ENCODE measurements around the gene TMC1.
"Not testable (repeated sequence)": the region's sequence is repeated elsewhere in the genome, so short reads cannot be mapped to it uniquely, and the experiment has no call there.

Gene TMC1

DNA sequence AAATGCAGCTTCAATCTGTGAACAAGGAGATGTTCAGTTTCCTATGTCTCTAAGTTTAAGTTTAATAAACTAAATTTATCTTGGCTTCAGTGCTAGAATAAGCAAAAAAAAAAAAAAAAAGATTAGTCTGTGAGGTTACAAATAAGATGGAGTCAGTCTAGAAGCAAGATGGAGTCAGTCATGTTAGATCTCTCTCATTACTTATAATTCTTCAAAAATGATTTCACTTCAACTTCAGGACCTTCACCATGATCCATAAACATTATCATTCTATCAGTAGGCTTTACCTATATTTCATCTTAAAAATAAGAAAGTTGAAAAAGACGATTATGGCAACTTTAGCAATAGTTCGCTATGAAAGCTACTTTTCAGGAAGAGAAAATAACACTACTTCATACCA lies 30.2 kb upstream of the TMC1 start:
- Mint-ChIP-seq H3K36me3 (no peaks in the 10 kb centered on the region), H3K27me3 (peaks cover 9% of the 10 kb centered on the region), H3K9me3 (no peaks in the 10 kb centered on the region), H3K4me3 (no peak overlapping the region), H3K4me1 (no peaks in the 10 kb centered on the region), H3K27ac (no peak overlapping the region)
- CTCF ChIA-PET: interaction anchor here (0.6 kb wide), 1 partner anchor 201 kb away, joined by 3 read pairs; no protein-coding TSS in a partner anchor
- no peak for DNase-seq

- CTCF ChIA-PET: no interaction called here
- Mint-ChIP-seq H3K27me3 (peaks cover 13% of the 10 kb centered on the region), H3K9me3 (no peaks in the 10 kb centered on the region), H3K4me1 (no peaks in the 10 kb centered on the region), H3K4me3 (no peak overlapping the region), H3K27ac (no peak overlapping the region), H3K36me3 (no peaks in the 10 kb centered on the region)
- no peak for DNase-seq
These were observed 27.4 kb upstream of the TMC1 start for GRCh38 chr9:72494051-72494450.

DNA sequence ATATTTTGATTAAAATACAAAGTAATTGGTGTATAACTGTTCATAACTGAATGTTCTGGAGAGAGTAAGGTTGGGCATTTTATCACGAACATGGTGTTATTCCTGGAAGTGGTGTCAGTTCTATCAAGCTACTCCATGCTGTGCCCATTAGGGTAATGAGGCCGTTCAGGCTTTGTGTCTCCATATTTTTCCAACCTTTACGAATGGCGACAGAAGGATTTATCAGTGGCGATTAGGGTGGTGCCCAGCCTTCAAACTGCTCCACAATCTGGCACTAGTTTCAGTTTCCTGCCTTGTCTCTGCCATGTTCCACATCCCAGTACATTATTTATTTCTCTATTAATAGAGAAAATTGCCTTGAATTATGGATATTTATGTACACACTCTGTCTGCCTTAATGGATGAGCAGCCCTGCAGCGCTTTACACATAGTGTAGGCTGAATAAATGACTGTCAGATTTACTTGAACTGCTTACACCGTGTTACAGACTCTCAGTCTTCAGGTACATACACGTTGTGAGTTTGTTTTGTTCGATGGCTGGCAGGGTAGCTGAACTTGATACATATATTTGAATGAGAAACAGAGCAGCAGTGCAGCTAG lies 23.9 kb upstream of the TMC1 start:
- Mint-ChIP-seq H3K36me3 (no peaks in the 10 kb centered on the region), H3K4me3 (no peak overlapping the region), H3K27me3 (peaks cover 6% of the 10 kb centered on the region), H3K27ac (no peak overlapping the region), H3K9me3 (no peaks in the 10 kb centered on the region), H3K4me1 (no peaks in the 10 kb centered on the region)
- CTCF ChIA-PET: no interaction called here
- no peak for DNase-seq

- Mint-ChIP-seq H3K4me1 (peaks cover 7% of the 10 kb centered on the region), H3K36me3 (no peaks in the 10 kb centered on the region), H3K27ac (no peak overlapping the region), H3K27me3 (peaks cover 3% of the 10 kb centered on the region), H3K4me3 (no peak overlapping the region), H3K9me3 (no peaks in the 10 kb centered on the region)
- CTCF ChIA-PET: no interaction called here
- DNase-seq: no peak
These were observed 14.8 kb upstream of the TMC1 start for GRCh38 chr9:72506615-72507014.

DNA sequence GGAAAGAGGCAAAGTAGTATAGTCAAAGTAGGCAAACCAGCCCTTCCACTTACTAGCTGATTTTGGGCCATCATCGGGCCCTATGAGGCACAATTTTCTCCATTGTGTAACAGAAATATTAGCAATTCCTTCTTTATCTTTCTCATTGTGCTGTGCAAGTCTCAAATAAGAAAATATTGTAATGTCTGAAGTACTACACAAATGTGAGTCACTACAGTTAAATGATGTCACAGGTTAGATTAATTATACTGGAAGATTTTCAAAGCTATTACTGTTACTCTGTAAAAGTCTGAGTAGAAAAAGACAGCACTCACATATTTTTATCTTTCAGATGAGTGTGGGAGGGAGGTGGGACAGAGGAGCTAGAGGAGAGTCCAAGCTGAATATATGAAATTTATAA lies 12.4 kb upstream of the TMC1 start:
- no peak for DNase-seq
- peaks cover 3% of the 10 kb centered on the region for H3K27me3 Mint-ChIP-seq
- no peak overlapping the region for H3K4me3 Mint-ChIP-seq
- no peak overlapping the region for H3K27ac Mint-ChIP-seq
- H3K36me3 Mint-ChIP-seq: no peaks in the 10 kb centered on the region
- CTCF ChIA-PET: interaction anchor here (0.9 to 1.0 kb wide), 2 partner anchors 18 to 83 kb away, joined by 3 read pairs; no protein-coding TSS in a partner anchor
- H3K4me1 Mint-ChIP-seq: peaks cover 7% of the 10 kb centered on the region
- no peaks in the 10 kb centered on the region for H3K9me3 Mint-ChIP-seq

GRCh38 chr9:72509635-72510034 lies 11.8 kb upstream of the TMC1 start:
- Mint-ChIP-seq H3K4me3 (no peak overlapping the region), H3K4me1 (peaks cover 7% of the 10 kb centered on the region), H3K36me3 (no peaks in the 10 kb centered on the region), H3K27me3 (peaks cover under 1% of the 10 kb centered on the region), H3K9me3 (no peaks in the 10 kb centered on the region), H3K27ac (no peak overlapping the region)
- DNase-seq: no peak
- CTCF ChIA-PET: interaction anchor here (0.7 to 1.0 kb wide), 2 partner anchors 83 to 137 kb away, joined by 3 read pairs; no protein-coding TSS in a partner anchor

GRCh38 chr9:72521011-72521410 lies 397 bp upstream of the TMC1 start:
- DNase-seq, H3K4me3 Mint-ChIP-seq, H3K36me3 Mint-ChIP-seq, H3K27ac Mint-ChIP-seq, H3K4me1 Mint-ChIP-seq, H3K27me3 Mint-ChIP-seq, CTCF ChIA-PET, H3K9me3 Mint-ChIP-seq: not testable (repeated sequence)

GRCh38 chr9:72524820-72525540 lies 3.6 kb downstream of the TMC1 start:
- no peak overlapping the region for H3K4me3 Mint-ChIP-seq
- no peak overlapping the region for H3K27ac Mint-ChIP-seq
- no peak for DNase-seq
- no peaks in the 10 kb centered on the region for H3K27me3 Mint-ChIP-seq
- CTCF ChIA-PET: no interaction called here
- peaks cover 36% of the 10 kb centered on the region for H3K4me1 Mint-ChIP-seq
- no peaks in the 10 kb centered on the region for H3K9me3 Mint-ChIP-seq
- no peaks in the 10 kb centered on the region for H3K36me3 Mint-ChIP-seq

DNA sequence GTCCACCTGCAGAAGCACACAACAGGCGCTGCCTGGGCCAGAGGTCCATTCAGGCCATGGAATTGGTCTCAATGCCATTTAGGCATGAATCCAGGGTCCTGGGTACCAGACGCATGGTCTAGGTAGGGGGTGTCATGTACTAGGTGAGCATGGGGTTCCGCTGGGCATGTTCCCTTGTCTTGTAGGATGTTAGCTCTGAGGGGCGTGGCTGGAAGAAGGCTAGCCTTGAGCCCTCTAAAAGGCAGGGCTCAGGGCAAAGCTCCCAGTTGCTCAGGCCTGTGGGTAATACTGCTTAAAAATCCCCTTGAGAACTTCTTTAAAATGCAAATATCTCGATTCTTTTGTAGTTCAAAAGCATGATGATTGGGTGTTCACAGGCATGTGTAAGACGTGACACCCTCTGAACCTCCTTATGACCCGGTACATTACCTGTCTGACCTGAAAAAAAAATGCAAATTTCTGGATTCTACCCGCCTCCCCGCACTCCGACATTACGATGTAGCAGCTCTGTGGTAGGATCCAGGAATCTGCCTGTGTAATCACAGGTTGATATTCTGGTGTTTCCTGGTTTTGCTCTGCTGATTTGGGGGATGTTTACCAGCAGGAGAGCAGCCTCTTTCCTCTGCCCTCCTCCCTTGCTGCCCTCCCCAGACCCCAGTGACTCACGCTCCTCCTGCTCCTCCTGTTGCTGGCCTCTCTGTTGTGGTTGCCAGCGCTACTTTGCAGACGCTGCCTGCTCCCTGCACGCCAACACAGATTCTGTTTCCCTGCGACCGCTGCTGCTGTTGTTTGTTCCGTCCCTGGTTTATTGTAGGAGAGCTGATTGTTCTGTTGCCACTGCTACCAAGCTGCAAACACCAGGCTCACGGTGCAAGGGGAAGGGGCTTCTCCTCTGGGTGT lies 5.7 kb downstream of the TMC1 start:
- H3K36me3 Mint-ChIP-seq: peaks cover 2% of the 10 kb centered on the region
- peaks cover 2% of the 10 kb centered on the region for H3K9me3 Mint-ChIP-seq
- DNase-seq: peak; percentile 85
- no peaks in the 10 kb centered on the region for H3K27me3 Mint-ChIP-seq
- CTCF ChIA-PET: interaction anchor here (0.7 to 1.4 kb wide), 4 partner anchors 18 to 65 kb away, joined by 3 read pairs; no protein-coding TSS in a partner anchor
- H3K4me1 Mint-ChIP-seq: peaks cover 38% of the 10 kb centered on the region
- peak overlapping the region; percentile 57 for H3K4me3 Mint-ChIP-seq
- H3K27ac Mint-ChIP-seq: peak overlapping the region; percentile 87

- Mint-ChIP-seq H3K27me3 (no peaks in the 10 kb centered on the region), H3K4me3 (peak overlapping the region; percentile 57), H3K36me3 (peaks cover 2% of the 10 kb centered on the region), H3K27ac (peak overlapping the region; percentile 87), H3K9me3 (peaks cover 2% of the 10 kb centered on the region), H3K4me1 (peaks cover 38% of the 10 kb centered on the region)
- CTCF ChIA-PET: interaction anchor here (1.0 to 1.4 kb wide), 3 partner anchors 19 to 64 kb away, joined by 3 read pairs; no protein-coding TSS in a partner anchor
- DNase-seq: no peak
These were observed 6.4 kb downstream of the TMC1 start for GRCh38 chr9:72527801-72528195.

DNA sequence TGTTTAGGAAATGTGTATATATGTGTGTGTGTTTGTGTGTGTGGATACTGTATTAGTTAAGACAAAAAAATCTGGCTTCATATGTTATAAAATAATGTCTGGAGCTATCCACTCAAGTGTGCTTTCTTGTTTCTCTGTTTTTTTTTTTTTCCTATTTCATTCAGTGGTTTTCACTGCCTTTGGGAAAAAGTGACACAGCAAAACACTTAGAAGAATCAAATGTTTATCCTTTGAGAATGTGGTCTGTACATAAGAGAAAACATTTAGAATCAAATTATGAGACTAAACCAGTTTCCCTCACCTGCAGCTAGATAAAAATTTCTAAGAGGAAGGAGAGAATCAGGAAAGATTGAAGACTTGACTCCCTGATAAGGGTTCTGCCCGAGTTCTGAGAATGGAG lies 8.1 kb downstream of the TMC1 start:
- no peak for DNase-seq

DNA sequence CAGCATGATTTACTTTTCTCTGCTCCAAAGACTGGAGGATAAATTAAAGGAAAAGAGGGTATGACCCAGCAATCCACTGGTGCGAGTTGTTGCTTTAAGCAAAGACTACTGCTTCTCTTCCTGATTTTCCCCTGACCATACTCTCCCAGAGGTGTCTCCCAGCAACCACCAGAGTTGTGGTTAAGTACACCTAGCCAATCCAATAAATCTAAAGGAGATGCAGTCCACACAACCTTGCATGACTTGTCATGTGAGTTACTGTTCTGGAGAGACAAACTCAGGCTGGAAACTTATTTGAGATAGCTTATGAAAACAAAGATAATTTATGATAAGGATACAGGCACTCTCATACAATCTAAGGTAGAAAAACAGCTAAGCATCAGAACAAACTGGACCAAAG lies 11.9 kb downstream of the TMC1 start:
- peaks cover 2% of the 10 kb centered on the region for H3K9me3 Mint-ChIP-seq
- peaks cover 9% of the 10 kb centered on the region for H3K4me1 Mint-ChIP-seq
- CTCF ChIA-PET: no interaction called here

More for the DNA sequence above, 8.1 kb downstream of the TMC1 start:
- peaks cover 2% of the 10 kb centered on the region for H3K36me3 Mint-ChIP-seq
- CTCF ChIA-PET: interaction anchor here (0.6 kb wide), 1 partner anchor 10 kb away, joined by 3 read pairs; no protein-coding TSS in a partner anchor
- no peak overlapping the region for H3K4me3 Mint-ChIP-seq
- no peak overlapping the region for H3K27ac Mint-ChIP-seq
- H3K9me3 Mint-ChIP-seq: peaks cover 2% of the 10 kb centered on the region
- H3K27me3 Mint-ChIP-seq: no peaks in the 10 kb centered on the region
- peaks cover 38% of the 10 kb centered on the region for H3K4me1 Mint-ChIP-seq

GRCh38 chr9:72534931-72535330 lies 13.5 kb downstream of the TMC1 start:
- DNase-seq: no peak
- H3K27ac Mint-ChIP-seq: no peak overlapping the region
- peaks cover 2% of the 10 kb centered on the region for H3K36me3 Mint-ChIP-seq
- CTCF ChIA-PET: no interaction called here
- no peaks in the 10 kb centered on the region for H3K27me3 Mint-ChIP-seq
- no peak overlapping the region for H3K4me3 Mint-ChIP-seq
- peaks cover 2% of the 10 kb centered on the region for H3K4me1 Mint-ChIP-seq
- peaks cover 2% of the 10 kb centered on the region for H3K9me3 Mint-ChIP-seq

More for the DNA sequence above, 11.9 kb downstream of the TMC1 start:
- Mint-ChIP-seq H3K4me3 (no peak overlapping the region), H3K27ac (no peak overlapping the region), H3K36me3 (peaks cover 2% of the 10 kb centered on the region), H3K27me3 (no peaks in the 10 kb centered on the region)
- DNase-seq: no peak

DNA sequence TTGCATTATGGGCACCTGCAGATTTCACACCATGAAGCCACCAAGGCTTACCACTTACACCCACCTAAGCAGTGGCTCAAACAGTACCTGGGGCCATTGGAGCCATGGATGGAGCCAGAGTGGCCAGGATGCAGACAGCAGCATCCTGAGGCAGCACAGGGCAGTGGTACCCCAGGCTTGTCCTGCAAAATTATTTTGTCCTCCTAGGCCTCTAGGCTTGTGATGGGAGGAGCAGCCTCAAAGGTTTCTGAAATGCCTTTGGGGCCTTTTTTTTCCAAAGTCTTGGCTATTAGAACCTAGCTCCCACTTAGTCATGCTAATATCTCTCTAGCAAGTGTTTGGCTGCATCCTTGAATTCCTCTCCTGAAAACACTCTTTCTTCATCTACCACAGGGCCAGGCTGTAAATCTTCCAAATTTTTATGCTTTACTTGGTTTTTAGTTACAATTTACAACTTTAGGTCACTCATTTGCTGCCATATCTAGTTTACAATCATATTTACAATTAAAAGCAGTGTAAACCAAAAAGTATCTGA lies 15.7 kb downstream of the TMC1 start:
- CTCF ChIA-PET: no interaction called here
- no peak overlapping the region for H3K27ac Mint-ChIP-seq
- H3K27me3 Mint-ChIP-seq: no peaks in the 10 kb centered on the region
- DNase-seq: no peak
- no peaks in the 10 kb centered on the region for H3K9me3 Mint-ChIP-seq
- H3K4me1 Mint-ChIP-seq: peaks cover 9% of the 10 kb centered on the region
- H3K36me3 Mint-ChIP-seq: no peaks in the 10 kb centered on the region
- no peak overlapping the region for H3K4me3 Mint-ChIP-seq
